ENCODE measurements around the gene KCNG1.

- TF ChIP-seq CTCF (conservative IDR thresholded peaks at IDR 0.05; ENCODE audit: low read depth in 2 of 2) (no peak), EZH2 (IDR thresholded peaks at IDR 0.05; ENCODE audit: low read depth, unreplicated experiment) (peak; percentile 39), REST (IDR thresholded peaks at IDR 0.05; ENCODE audit: unreplicated experiment) (no peak), EZH2phosphoT487 (IDR thresholded peaks at IDR 0.05; ENCODE audit: unreplicated experiment) (no peak), STAT1 (IDR thresholded peaks at IDR 0.05; ENCODE audit: unreplicated experiment) (no peak)
Measured at GRCh38 chr20:51023617-51024155, 779 bp upstream of the KCNG1 start.
